ENCODE measurements around the gene POU6F1.
A peak's percentile ranks its signal among the peaks of the same experiment; 100 is the strongest.

Gene POU6F1

DNA sequence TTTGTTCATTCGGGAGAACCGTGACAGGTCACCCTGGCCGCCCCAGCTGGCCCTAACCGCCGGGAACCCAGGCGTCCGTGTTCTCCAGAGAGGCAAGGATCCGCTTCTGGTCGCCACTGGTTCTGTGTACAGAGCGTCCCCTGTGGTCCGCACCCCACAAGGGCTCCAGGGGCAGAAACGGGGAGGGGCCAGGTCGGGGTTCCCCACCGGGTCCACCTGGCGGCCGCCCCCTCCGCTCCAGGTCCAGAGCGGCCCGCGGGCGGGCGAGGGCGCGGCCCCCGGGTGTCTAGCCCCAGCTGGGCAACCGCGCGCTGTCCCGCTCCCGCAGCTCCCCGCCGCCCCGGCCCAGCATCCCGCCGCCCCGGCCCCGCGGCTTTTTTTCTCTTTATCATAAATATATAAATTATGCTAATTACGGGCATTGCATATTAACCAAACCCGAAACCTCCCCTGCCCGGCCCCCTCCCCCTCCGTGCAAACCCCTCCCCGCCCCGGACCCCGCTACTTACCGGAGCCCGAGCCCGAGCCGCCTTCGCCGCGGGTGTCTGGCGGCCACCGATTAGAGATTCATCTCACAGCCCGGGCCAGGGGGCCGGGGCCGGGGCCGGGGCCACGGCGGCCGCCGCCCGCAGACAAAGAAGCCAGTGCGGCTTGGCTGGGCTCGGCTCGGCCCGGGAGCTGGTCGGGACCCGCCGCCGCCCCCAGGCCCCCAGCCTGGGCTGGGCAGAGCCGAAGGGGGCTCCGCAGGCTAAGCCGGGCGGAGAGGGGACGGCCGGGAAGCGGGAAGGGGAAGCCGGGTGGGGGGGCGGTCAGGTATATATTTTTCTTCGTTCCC lies 512 bp downstream of the POU6F1 start:
- H3K9me3 ChIP-seq = no peaks in the 10 kb centered on the region
- DNase-seq = peak; percentile 59
- no peaks in the 10 kb centered on the region for H3K27me3 ChIP-seq
- no peak; the same call in 1 of the 2 replicates for TF ChIP-seq CTCF (IDR thresholded peaks at IDR 0.05; ENCODE audit: low read depth, low read length)
- H3K4me3 ChIP-seq (ENCODE audit: low read depth, low read length) = peak overlapping the region; percentile 76
- peaks cover 5% of the 10 kb centered on the region for H3K4me1 ChIP-seq
- H3K36me3 ChIP-seq = peaks cover 3% of the 10 kb centered on the region; the same call in 1 of the 2 replicates

- Histone ChIP-seq H3K27me3 (no peaks in the 10 kb centered on the region), H3K4me1 (peaks cover 5% of the 10 kb centered on the region), H3K36me3 (peaks cover 3% of the 10 kb centered on the region; the same call in 1 of the 2 replicates), H3K4me3 (ENCODE audit: low read depth, low read length) (peak overlapping the region; percentile 76), H3K9me3 (no peaks in the 10 kb centered on the region)
- no peak for DNase-seq
- no peak for TF ChIP-seq CTCF (IDR thresholded peaks at IDR 0.05; ENCODE audit: low read depth, low read length)
Measured at GRCh38 chr12:51216642-51217041, 1.2 kb downstream of the POU6F1 start.

DNA sequence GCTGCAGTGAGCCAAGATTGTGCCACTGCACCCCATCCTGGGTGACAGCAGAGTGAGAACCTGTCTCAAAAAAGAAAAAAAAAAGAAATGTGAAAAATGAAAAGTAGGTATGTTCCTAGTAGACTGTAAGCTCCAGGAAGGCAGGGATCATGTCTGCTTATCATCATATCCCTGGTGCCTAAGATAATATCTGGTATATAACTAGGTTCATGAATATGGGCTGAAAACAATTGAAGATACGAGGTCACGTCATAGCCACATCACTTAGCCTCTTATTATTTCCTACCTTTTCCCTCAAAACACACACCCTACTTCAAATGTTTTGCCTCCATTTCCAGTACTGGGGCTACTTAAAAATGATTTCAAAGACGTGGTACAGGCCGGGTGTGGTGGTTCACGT lies 3.0 kb downstream of the POU6F1 start:
- TF ChIP-seq CTCF (IDR thresholded peaks at IDR 0.05; ENCODE audit: low read depth, low read length) = no peak
- Histone ChIP-seq H3K9me3 (no peaks in the 10 kb centered on the region), H3K27me3 (no peaks in the 10 kb centered on the region)

DNA sequence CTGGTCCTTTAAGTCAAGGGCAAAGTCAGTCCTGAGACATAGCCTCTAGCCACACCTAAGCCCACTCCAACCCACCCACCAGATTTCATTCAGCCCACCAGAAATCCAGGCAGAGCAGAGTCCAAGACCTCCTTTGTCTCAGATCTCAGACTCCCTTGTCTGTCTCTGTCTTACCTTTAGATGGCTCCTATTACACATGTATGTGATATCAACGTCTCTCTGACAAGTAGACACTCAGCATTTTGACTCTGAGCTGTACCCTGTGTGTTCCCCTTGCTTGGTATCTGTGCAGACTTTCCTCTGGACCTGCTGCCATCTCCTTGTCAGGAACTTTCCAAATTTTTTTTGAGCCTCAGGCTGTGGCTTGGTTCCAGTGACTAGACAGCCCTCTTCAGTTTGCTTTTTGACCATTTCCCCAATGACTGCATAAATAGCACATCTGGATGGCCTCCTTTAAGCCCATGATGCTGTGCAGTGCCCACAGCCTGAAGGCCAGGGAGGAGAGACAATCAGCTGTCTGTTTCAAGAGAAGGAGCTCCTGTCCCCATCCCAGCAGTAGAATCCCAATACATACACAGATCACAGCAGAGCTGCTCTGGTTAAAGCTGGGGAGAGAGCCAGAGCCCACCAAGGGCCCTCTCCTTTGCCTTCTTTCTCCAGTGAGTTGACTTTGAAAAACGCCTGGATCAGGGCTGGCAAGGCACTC lies 7.0 kb downstream of the POU6F1 start:
- Histone ChIP-seq H3K27me3 (no peaks in the 10 kb centered on the region), H3K9me3 (no peaks in the 10 kb centered on the region), H3K4me3 (ENCODE audit: low read depth, low read length) (no peak overlapping the region), H3K4me1 (no peaks in the 10 kb centered on the region), H3K36me3 (peaks cover 3% of the 10 kb centered on the region; the same call in 1 of the 2 replicates)
- no peak for DNase-seq
- no peak for TF ChIP-seq CTCF (IDR thresholded peaks at IDR 0.05; ENCODE audit: low read depth, low read length)

More for the DNA sequence above, 3.0 kb downstream of the POU6F1 start:
- Histone ChIP-seq H3K36me3 (peaks cover 3% of the 10 kb centered on the region; the same call in 1 of the 2 replicates), H3K4me3 (ENCODE audit: low read depth, low read length) (no peak overlapping the region), H3K4me1 (peaks cover 5% of the 10 kb centered on the region)
- DNase-seq = no peak

GRCh38 chr12:51209259-51209658 lies 8.6 kb downstream of the POU6F1 start:
- H3K4me1 ChIP-seq = no peaks in the 10 kb centered on the region
- TF ChIP-seq CTCF (IDR thresholded peaks at IDR 0.05; ENCODE audit: low read depth, low read length) = no peak
- H3K9me3 ChIP-seq = no peaks in the 10 kb centered on the region
- DNase-seq = no peak
- no peak overlapping the region for H3K4me3 ChIP-seq (ENCODE audit: low read depth, low read length)
- no peaks in the 10 kb centered on the region for H3K27me3 ChIP-seq
- H3K36me3 ChIP-seq = peaks cover 3% of the 10 kb centered on the region; the same call in 1 of the 2 replicates
